A172 (cell line): ENCODE measurements around the gene SCAMP2. TPM values are rescaled to one million over a fixed set of nuclear protein-coding genes. Genes with fewer than 3 reads are reported as not detected.

Source experiments
- DNase-seq: peaks from one replicate; pipeline ENCODE4 v3.0.0-alpha.2; 2015; ENCODE audit warnings: low spot score
- total RNA-seq: library from RNA; depleted of rRNA; stranded (reverse); fragments of >200 nt; shearing (Covaris generic); gene quantifications from 2 replicates; pipeline ENCODE4 v1.2.3, GENCODE V29; 2014

SCAMP2 gene
- total RNA-seq, 1 experiment from 2014 or later, result 39.7 TPM

GRCh38 chr15:74820056-74820455, 53.1 kb downstream of the SCAMP2 start:
- no peak for DNase-seq

GRCh38 chr15:74817370-74817737, 55.8 kb downstream of the SCAMP2 start:
- DNase-seq, result peak; percentile 29

GRCh38 chr15:74816624-74817369, 56.4 kb downstream of the SCAMP2 start:
- no peak for DNase-seq

GRCh38 chr15:74815961-74816360, 57.2 kb downstream of the SCAMP2 start:
- no peak for DNase-seq

DNA sequence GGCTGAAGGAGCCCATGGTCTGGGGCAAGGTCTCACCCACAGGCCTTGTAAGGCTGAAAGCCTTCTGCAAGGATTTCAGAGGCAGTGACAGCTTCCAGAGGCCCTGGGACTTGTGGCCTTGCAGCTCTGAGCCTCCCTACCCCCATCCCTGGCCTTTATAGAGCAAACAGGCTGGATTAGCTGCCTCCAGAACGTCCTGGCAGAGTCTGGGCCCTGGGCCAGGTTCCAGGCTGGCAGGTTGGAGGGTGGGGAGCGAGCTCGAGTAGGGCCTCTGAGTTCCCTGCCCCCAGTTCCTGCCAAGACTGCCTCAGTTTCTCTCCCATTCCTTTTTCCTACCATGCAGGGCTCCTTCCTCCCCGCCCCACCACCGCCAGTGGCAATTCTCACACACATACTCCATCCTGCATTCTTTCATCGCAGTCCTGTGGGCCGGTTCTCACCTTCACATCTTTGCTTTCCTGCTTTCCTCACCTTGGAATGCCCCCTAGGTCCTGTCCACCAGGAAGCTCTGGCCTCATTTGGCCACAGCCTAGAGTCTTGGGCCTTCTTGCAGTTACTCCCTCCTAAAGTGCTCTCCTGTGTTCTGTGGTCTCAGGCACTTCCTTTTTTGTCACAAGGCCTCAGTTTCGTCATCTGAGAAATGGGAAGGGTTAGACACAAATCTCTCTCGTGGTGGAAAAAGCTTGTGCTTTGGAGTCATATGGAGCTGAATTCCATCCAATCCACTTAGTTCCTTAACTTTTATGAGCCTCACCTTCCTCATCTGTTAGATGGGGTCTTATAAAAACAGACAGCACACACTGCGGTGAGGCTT, 57.8 kb downstream of the SCAMP2 start:
- no peak for DNase-seq

DNA sequence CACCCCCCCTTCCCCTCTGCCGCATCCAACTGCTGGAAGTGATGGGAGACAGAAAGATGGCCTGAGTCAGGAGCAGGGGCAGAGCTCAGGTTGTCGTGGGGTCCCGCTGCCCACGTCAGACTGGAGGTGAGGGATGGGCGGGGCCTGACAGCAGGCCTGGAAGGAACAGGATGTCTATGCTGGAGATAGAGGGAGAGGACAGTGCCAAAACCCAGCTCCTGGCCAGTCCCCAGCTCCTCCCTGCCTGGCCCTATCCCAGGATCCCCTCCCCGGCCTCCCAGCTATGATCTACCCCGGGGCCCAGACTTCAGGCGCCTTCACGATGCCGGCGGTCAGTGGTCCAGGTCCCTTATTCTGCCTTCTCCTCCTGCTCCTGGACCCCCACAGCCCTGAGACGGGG, 60.6 kb downstream of the SCAMP2 start, which contains the start of gene LMAN1L:
TSS of gene LMAN1L (plus strand) at position 303 of the 400 bp plus-strand sequence. CDS start at position 323, 20 bp downstream.
- DNase-seq, result no peak

DNA sequence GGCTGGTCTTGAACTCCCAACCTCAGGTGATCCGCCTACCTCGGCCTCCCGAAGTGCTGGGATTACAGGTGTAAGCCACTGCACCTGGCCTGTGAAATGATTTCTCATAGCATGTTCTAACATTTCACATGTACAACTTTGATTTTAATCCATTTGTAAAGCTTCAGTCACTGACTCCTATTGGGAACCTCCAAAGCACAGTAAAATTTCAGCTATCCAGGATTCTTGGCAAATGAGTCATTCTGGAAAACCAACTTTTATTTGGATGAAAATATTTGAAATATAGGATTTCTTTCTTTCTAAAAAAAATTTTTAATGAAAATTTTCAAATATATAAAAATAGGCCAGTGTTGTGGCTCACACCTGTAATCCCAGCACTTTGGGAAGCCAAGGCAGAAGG, 63.2 kb downstream of the SCAMP2 start:
- DNase-seq, result no peak

GRCh38 chr15:74809242-74809641, 63.9 kb downstream of the SCAMP2 start:
- DNase-seq, result no peak

DNA sequence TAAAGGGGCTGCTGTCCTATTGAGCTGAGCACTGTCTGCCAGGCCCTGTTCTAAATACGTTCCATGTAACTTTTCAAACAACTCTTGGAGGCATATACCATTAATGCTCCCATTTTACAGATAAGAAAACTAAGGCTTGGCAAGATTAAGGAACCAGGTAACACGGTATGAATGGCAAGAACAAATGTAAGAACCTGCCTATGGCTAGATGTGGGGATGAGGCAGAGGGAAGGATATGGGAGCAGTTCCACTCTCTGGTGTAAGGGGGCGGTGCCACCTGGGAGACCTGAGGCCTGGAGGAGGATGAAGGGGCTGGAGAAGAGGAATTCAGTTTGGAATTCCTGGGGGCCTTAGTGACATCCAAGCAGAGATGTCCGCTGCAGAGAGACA, 64.3 kb downstream of the SCAMP2 start:
- DNase-seq, result no peak

DNA sequence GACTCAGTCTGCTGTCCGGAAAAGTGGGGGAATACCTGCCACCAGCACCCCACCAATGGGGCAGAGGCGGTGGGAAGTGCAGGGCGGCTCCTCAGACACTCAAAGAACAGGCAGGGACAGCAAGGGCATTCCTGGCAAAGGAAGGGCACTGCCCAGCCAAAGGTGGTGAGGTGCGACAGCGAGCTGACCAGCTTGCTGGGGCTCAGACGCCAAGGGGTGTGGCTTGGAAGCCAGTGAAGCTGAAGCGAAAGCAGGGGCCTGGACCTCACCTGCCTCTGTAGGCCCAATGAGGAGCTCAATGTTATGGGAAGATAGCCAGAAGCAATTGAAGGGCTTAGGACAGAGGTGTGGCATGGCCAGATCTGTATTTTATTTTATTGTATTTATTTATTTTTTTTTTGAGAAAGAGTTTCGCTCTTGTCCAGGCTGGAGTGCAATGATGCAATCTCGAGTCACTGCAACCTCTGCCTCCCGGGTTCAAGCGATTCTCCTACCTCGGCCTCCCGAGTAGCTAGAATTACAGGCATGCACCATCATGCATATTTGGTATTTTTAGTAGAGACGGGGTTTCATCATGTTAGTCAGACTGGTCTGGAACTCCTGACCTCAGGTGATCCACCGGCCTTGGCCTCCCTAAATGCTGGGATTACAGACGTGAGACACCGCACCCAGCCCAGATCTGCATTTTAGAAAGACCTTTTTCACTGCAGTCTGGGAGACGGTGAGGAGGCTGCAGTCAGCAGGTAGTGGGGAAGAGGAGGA, 64.9 kb downstream of the SCAMP2 start:
- no peak for DNase-seq

- no peak for DNase-seq
These were observed 65.9 kb downstream of the SCAMP2 start for GRCh38 chr15:74807282-74807681.

- DNase-seq, result no peak
These were observed 68.2 kb downstream of the SCAMP2 start for GRCh38 chr15:74804935-74805334.

- no peak for DNase-seq
These were observed 70.2 kb downstream of the SCAMP2 start for GRCh38 chr15:74802862-74803447.

- no peak for DNase-seq
These were observed 70.9 kb downstream of the SCAMP2 start for GRCh38 chr15:74802290-74802689.

GRCh38 chr15:74801311-74801997, 71.7 kb downstream of the SCAMP2 start:
- DNase-seq, result no peak

DNA sequence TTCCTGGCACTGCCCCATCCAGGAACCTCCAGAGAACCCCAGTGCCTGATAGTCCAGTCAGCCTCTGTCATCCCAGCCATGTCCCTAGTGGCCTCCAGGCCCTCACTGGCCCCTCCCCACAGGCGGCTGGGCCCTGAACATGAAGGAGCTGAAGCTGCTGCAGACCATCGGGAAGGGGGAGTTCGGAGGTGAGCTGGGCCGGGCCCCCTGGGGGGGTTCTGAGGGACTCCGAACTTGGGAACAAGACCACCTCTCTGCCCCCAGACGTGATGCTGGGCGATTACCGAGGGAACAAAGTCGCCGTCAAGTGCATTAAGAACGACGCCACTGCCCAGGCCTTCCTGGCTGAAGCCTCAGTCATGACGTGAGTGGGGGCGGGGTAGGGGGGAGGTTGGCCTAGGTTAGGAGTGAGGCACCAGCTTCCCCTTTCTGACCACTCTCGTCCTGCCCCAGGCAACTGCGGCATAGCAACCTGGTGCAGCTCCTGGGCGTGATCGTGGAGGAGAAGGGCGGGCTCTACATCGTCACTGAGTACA, 72.5 kb downstream of the SCAMP2 start:
- DNase-seq, result no peak

GRCh38 chr15:74799856-74800558, 73.2 kb downstream of the SCAMP2 start:
- DNase-seq, result peak; percentile 87

- DNase-seq, result no peak
These were observed 73.8 kb downstream of the SCAMP2 start for GRCh38 chr15:74799255-74799855.

DNA sequence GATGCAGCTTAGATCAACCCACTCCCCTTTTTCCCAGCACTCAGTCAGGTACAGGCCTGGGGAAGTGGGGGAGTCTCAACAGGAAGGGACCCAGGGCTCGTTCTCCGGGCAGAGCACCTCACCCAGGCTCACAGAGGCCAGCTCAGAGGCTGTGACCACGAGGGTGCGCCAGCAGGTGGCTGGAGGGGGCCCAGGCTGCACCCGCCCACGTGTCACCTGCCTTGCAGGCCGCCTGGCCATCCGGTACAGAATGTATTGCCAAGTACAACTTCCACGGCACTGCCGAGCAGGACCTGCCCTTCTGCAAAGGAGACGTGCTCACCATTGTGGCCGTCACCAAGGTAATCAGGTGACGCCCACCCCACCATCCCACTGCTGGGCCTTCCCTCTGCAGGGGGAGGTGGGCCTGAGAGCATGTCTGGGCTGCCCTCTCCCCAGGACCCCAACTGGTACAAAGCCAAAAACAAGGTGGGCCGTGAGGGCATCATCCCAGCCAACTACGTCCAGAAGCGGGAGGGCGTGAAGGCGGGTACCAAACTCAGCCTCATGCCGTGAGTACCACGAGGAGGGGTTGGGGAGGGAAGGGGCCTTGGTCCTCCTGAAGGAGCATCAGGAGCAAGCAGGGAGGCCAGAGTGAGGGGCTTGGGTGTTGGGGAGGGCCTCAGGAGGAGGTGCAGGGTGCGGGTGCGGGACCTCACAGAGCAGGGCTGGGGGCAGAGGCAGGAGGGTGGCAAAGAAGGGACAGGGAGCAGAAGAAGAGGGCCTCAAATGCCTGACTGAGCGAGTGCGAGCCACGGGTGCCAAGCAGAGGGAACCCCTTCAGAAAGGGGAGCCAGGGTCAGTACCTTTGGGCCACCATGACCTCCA, 74.5 kb downstream of the SCAMP2 start:
- DNase-seq, result no peak
